Activated B cell treated with CpG ODN at 0.5 μM for 24 hours (primary cell): ENCODE data around the gene YEATS2. TPM values are rescaled to one million over a fixed set of nuclear protein-coding genes. Genes with fewer than 3 reads are reported as not detected.
"Not testable (repeated sequence)": the region's sequence is repeated elsewhere in the genome, so short reads cannot be mapped to it uniquely, and the experiment has no call there.

Source experiments
- ATAC-seq: fragments of 200-7000 bp; cut with Tn5 transposase; one replicate; pipeline ENCODE4 v1.10.0; 2021; ENCODE audit warnings: low read depth, mild to moderate bottlenecking, moderate library complexity
- CTCF ChIA-PET: fragments of 350-600 bp; sonication (Branson Sonifier 250); formaldehyde crosslinking; loops from one replicate; lab custom pipeline; 2021; ENCODE audit warnings: antibody characterized with exemption; lab: Charles Lee
- POLR2A ChIA-PET: fragments of 350-600 bp; sonication (Branson Sonifier 250); formaldehyde crosslinking; loops from one replicate; lab custom pipeline; 2021; ENCODE audit warnings: antibody characterized with exemption; lab: Charles Lee
- DNase-seq: peaks from one replicate; pipeline ENCODE4 v3.0.0; 2022
- H3K27ac Mint-ChIP-seq: one replicate; pipeline ENCODE4 v1.8.0; 2020; ENCODE audit warnings: mixed read lengths
- H3K27me3 Mint-ChIP-seq: one replicate; pipeline ENCODE4 v1.8.0; 2021; ENCODE audit warnings: mixed read lengths
- H3K36me3 Mint-ChIP-seq: one replicate; pipeline ENCODE4 v1.8.0; 2021; ENCODE audit warnings: low read depth, mixed read lengths
- H3K4me1 Mint-ChIP-seq: one replicate; pipeline ENCODE4 v1.8.0; 2021; ENCODE audit warnings: mixed read lengths
- H3K4me3 Mint-ChIP-seq: one replicate; pipeline ENCODE4 v1.8.0; 2020; ENCODE audit warnings: mild to moderate bottlenecking, mixed read lengths
- H3K9me3 Mint-ChIP-seq: one replicate; pipeline ENCODE4 v1.8.0; 2020; ENCODE audit warnings: mixed read lengths
- intact Hi-C: fragments of 100-400 bp; cut with micrococcal nuclease; formaldehyde crosslinking; loops from one replicate; pipeline ENCODE4 v1.15.1; 2024
- total RNA-seq: library from RNA; stranded (reverse); gene quantifications from 2 replicates; pipeline ENCODE4 v1.2.3, GENCODE V29; 2022
- TF ChIP-seq, protein P1 (sequence below): fragments of 200-600 bp; IDR thresholded peaks from one replicate; pipeline ENCODE4 v1.8.0; 2022; ENCODE audit warnings: antibody characterized with exemption, mild to moderate bottlenecking

YEATS2 gene
- total RNA-seq, 1 donor from 2014 or later = 26.2 TPM

DNA sequence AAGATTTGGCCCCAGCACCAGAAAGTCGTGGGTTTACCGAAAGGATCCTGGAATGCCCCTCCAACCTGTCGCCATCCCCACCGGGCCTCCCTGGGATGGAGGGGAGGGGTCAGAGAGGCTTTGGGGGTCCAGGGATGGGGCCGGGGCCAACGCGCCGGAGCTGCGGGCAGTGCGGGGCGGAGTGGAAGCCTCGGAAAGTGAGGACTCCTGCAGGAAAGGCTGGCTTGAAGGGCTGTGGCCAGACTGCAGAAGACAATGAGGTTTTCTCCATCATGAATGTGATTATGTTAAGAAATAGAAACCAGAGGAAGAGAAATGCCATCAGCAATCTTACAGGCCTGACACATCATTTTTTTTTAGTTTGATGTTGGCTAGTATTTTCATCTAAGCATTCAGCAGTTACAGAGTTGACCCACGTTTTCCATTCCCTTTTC lies 738 bp downstream of the YEATS2 start:
- DNase-seq (peak; percentile 36), ATAC-seq (peak; percentile 7)
- Mint-ChIP-seq H3K27me3 (no peaks in the 10 kb centered on the region), H3K36me3 (peaks cover 4% of the 10 kb centered on the region), H3K4me1 (peaks cover 33% of the 10 kb centered on the region), H3K9me3 (no peaks in the 10 kb centered on the region), H3K4me3 (peak overlapping the region; percentile 91), H3K27ac (peak overlapping the region; percentile 83)
- TF ChIP-seq, protein P1, sequence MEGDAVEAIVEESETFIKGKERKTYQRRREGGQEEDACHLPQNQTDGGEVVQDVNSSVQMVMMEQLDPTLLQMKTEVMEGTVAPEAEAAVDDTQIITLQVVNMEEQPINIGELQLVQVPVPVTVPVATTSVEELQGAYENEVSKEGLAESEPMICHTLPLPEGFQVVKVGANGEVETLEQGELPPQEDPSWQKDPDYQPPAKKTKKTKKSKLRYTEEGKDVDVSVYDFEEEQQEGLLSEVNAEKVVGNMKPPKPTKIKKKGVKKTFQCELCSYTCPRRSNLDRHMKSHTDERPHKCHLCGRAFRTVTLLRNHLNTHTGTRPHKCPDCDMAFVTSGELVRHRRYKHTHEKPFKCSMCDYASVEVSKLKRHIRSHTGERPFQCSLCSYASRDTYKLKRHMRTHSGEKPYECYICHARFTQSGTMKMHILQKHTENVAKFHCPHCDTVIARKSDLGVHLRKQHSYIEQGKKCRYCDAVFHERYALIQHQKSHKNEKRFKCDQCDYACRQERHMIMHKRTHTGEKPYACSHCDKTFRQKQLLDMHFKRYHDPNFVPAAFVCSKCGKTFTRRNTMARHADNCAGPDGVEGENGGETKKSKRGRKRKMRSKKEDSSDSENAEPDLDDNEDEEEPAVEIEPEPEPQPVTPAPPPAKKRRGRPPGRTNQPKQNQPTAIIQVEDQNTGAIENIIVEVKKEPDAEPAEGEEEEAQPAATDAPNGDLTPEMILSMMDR = no peak
- ChIA-PET POLR2A (interaction anchor here (0.6 to 2.1 kb wide), 4 partner anchors 23 to 230 kb away, joined by 3 to 39 read pairs (median 3); partner anchors contain the start of gene KLHL24), CTCF (interaction anchor here (0.9 kb wide), 1 partner anchor 69 kb away, joined by 4 read pairs; no protein-coding TSS in a partner anchor)
- intact Hi-C loops = loop anchor here (1.0 to 5.0 kb wide), 2 partner anchors 106 to 143 kb away; partner anchors contain the start of gene KLHL6

DNA sequence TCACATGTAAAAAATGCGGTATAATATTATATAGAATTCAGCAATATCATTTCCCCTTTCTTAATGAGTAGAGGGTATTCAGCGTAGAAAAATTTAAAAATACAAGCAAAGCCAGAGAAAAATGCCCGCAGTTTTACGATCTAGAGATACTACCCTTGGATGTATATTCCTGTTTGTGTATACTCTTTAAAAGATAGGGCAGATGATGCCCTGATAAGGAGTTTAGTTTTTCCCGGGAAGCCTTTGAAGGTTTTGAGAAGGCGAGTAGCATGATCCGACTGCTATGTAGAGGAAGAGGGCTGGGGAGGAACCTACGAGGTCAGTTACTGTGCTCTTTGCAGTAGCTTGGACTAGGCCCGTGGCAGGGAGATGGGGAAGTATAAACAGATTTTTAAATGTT lies 1.2 kb downstream of the YEATS2 start:
- peak overlapping the region; percentile 91 for H3K4me3 Mint-ChIP-seq
- H3K9me3 Mint-ChIP-seq = no peaks in the 10 kb centered on the region
- H3K27me3 Mint-ChIP-seq = no peaks in the 10 kb centered on the region
- H3K36me3 Mint-ChIP-seq = peaks cover 4% of the 10 kb centered on the region
- H3K4me1 Mint-ChIP-seq = peaks cover 37% of the 10 kb centered on the region
- TF ChIP-seq, protein P1 = no peak
- DNase-seq = no peak
- peak overlapping the region; percentile 83 for H3K27ac Mint-ChIP-seq
- ATAC-seq = peak; percentile 38
- POLR2A ChIA-PET = interaction anchor here (0.6 to 2.1 kb wide), 2 partner anchors 63 to 231 kb away, joined by 3 to 39 read pairs; partner anchors contain the start of gene KLHL24
- intact Hi-C loops = loop anchor here (1.0 to 5.0 kb wide), 2 partner anchors 106 to 143 kb away; partner anchors contain the start of gene KLHL6
- CTCF ChIA-PET = no interaction called here

GRCh38 chr3:183699238-183699947 lies 1.8 kb downstream of the YEATS2 start:
- ATAC-seq = no peak
- H3K9me3 Mint-ChIP-seq = no peaks in the 10 kb centered on the region
- peaks cover 4% of the 10 kb centered on the region for H3K36me3 Mint-ChIP-seq
- CTCF ChIA-PET = no interaction called here
- H3K27ac Mint-ChIP-seq = peak overlapping the region; percentile 83
- H3K4me1 Mint-ChIP-seq = peaks cover 40% of the 10 kb centered on the region
- no peaks in the 10 kb centered on the region for H3K27me3 Mint-ChIP-seq
- TF ChIP-seq, protein P1 = no peak
- POLR2A ChIA-PET = no interaction called here
- intact Hi-C loops = loop anchor here (5.0 kb wide), 1 partner anchor 107 kb away; no protein-coding TSS in a partner anchor
- no peak for DNase-seq
- H3K4me3 Mint-ChIP-seq = peak overlapping the region; percentile 91

DNA sequence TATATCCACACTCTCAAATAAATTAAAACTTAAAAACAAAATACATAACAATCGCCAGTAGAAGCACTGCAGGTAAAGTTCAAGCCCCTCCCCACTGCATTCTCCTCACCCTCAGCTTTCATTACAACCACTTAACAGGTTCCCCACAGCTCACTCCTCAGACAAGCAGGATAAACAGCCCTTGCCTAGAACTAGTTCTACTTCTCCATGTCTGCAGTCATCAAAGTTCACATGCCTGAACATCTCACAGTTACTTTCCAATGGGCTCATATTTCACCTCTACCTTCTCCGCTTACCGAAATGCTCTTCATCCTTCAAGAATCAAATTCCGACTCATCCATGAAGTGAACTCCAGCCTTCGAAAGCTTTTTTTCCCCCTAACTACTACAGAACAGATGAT lies 4.1 kb downstream of the YEATS2 start:
- POLR2A ChIA-PET = no interaction called here
- peaks cover 40% of the 10 kb centered on the region for H3K4me1 Mint-ChIP-seq
- H3K4me3 Mint-ChIP-seq = no peak overlapping the region

GRCh38 chr3:183703892-183704291 lies 6.3 kb downstream of the YEATS2 start:
- intact Hi-C loops, DNase-seq, H3K36me3 Mint-ChIP-seq, POLR2A ChIA-PET, H3K9me3 Mint-ChIP-seq, H3K27me3 Mint-ChIP-seq, H3K4me3 Mint-ChIP-seq, H3K27ac Mint-ChIP-seq, CTCF ChIA-PET, ATAC-seq: not testable (repeated sequence)
- peaks cover 29% of the 10 kb centered on the region for H3K4me1 Mint-ChIP-seq

More for the DNA sequence above, 4.1 kb downstream of the YEATS2 start:
- CTCF ChIA-PET = no interaction called here
- peaks cover 8% of the 10 kb centered on the region for H3K36me3 Mint-ChIP-seq
- no peak for DNase-seq
- no peaks in the 10 kb centered on the region for H3K27me3 Mint-ChIP-seq
- TF ChIP-seq, protein P1 = no peak
- H3K27ac Mint-ChIP-seq = no peak overlapping the region
- no peak for ATAC-seq
- no peaks in the 10 kb centered on the region for H3K9me3 Mint-ChIP-seq
- intact Hi-C loops = no loop called here
